Astrocyte of the hippocampus (primary cell): Measurements from ENCODE around the gene ZSWIM1.
A peak's percentile ranks its signal among the peaks of the same experiment; 100 is the strongest.
"Not testable (repeated sequence)": the region's sequence is repeated elsewhere in the genome, so short reads cannot be mapped to it uniquely, and the experiment has no call there.

ENCODE experiments used
- DNase-seq: peaks from one replicate; pipeline ENCODE4 v3.0.0; 2011; ENCODE audit warnings: low read depth, low spot score

ZSWIM1 gene

DNA sequence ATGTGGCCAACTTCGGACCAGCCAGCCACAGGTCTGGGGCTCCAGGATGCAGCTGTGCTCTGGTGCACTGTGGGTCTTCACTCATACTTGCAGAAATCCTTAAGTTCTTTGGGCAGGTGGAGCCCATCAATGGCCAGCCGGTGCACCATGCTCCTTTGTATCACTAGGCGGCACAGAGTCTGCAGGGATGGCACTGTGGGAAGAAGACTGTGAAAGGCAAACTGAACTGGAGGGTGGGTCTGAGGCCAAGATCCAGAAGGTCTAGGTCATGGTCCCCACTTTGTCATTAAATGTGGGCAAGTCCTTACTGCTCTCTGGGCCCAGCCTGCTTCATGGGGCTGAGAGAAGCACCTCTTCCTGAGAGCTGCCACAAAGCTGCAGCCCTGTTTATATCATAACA, 7.7 kb downstream of the ZSWIM1 start:
- no peak for DNase-seq

GRCh38 chr20:45890077-45890984, 9.3 kb downstream of the ZSWIM1 start:
- DNase-seq = peak; percentile 92

GRCh38 chr20:45890985-45891983, 10.3 kb downstream of the ZSWIM1 start, which contains the start of the genes CTSA and NEURL2:
Gene CTSA, plus strand, starts transcription at chr20:45891335. Its CDS starts 234 bp downstream, at chr20:45891569.
Gene NEURL2, minus strand, starts transcription at chr20:45891208. Its CDS starts 217 bp downstream, at chr20:45890991.
- DNase-seq = peak; percentile 95

DNA sequence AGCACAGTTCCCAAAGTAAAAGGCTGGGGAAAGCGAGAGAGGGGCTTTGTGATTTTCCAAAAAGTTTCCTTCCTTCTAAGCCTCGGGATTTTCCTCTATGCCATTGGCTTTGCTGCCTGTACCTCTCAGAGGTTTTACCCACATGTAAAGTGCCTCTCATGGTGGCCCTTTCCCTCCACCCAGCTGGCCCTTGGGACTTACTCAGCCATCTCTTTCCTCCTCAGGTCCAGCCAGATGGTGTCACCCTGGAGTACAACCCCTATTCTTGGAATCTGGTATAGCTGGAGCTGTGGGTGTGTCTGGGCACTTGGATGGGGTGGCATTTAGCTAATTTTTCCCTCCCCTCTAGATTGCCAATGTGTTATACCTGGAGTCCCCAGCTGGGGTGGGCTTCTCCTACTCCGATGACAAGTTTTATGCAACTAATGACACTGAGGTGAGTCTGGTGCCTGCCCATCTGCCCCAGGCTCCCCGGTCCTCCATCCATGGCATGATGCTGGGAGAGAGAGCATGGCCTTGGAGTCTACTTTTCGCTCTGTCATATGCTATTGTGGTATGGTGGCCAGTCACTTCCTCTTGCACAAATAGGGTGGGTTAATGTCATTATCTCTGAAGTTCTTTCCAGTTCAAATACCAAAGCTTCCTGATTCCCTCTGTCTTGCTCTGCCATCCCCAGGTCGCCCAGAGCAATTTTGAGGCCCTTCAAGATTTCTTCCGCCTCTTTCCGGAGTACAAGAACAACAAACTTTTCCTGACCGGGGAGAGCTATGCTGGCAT, 11.2 kb downstream of the ZSWIM1 start:
- peak; percentile 41 for DNase-seq

GRCh38 chr20:45892828-45893500, 11.9 kb downstream of the ZSWIM1 start:
- DNase-seq = no peak

GRCh38 chr20:45893831-45894230, 12.8 kb downstream of the ZSWIM1 start:
- no peak for DNase-seq

GRCh38 chr20:45894797-45895196, 13.8 kb downstream of the ZSWIM1 start:
- DNase-seq = no peak

DNA sequence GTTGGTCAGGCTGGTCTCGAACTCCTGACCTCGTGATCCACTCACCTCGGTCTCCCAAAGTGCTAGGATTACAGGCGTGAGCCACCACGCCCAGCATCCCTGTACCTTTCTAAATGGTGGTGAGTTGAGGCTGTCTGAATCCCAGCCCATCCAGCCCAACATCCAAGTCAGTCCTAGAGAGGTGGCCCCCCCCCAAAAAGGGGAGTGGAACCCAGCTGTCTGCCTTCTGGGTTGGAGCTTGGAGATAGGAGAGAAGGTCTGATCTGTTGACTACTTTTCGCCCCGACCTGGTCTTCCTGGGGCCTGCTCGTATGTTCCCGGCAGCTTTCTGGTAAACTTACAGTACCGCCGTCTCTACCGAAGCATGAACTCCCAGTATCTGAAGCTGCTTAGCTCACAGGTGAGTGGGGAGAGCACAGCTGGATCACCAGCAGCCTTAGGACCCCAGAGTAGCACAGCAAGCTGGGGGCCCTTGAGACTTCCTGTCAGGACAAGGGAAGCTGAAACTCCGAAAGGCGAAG, 15.7 kb downstream of the ZSWIM1 start:
- DNase-seq = no peak

DNA sequence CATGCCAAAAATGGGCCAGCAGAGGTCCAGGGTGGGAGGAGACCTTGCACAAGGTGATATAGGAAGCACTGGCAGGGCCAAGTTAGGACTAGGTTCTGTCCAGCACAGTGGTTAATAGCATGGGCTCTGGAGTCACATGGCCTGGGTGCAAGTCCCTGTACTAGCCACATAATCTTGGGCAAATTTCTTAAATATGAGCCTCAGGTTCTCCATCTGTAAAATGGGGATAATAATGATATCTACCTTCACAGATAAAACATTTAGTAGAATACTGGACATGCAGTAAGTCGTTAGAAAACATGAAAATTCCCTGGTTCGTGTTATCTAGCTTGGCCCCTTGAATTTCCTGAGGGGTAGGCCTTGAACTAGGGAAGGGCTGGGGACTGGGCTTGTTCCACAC, 16.3 kb downstream of the ZSWIM1 start:
- no peak for DNase-seq

DNA sequence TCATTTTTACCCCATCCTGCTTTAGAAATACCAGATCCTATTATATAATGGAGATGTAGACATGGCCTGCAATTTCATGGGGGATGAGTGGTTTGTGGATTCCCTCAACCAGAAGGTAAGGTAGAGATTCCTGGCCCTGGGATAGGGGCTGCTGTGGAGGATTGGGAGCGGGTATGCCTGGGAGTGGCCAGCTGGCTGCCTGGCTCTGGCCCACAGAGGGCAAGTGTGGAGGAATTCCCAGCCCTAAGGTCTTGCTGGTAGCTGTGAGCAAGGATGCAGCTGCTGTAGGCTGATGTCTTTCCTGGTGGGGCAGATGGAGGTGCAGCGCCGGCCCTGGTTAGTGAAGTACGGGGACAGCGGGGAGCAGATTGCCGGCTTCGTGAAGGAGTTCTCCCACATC, 16.7 kb downstream of the ZSWIM1 start:
- no peak for DNase-seq

DNA sequence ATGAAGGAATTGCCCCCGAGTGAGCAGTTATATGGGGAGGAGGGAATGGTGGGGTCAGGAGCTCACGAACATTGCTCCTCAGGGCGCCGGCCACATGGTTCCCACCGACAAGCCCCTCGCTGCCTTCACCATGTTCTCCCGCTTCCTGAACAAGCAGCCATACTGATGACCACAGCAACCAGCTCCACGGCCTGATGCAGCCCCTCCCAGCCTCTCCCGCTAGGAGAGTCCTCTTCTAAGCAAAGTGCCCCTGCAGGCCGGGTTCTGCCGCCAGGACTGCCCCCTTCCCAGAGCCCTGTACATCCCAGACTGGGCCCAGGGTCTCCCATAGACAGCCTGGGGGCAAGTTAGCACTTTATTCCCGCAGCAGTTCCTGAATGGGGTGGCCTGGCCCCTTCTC, 17.3 kb downstream of the ZSWIM1 start:
- no peak for DNase-seq

DNA sequence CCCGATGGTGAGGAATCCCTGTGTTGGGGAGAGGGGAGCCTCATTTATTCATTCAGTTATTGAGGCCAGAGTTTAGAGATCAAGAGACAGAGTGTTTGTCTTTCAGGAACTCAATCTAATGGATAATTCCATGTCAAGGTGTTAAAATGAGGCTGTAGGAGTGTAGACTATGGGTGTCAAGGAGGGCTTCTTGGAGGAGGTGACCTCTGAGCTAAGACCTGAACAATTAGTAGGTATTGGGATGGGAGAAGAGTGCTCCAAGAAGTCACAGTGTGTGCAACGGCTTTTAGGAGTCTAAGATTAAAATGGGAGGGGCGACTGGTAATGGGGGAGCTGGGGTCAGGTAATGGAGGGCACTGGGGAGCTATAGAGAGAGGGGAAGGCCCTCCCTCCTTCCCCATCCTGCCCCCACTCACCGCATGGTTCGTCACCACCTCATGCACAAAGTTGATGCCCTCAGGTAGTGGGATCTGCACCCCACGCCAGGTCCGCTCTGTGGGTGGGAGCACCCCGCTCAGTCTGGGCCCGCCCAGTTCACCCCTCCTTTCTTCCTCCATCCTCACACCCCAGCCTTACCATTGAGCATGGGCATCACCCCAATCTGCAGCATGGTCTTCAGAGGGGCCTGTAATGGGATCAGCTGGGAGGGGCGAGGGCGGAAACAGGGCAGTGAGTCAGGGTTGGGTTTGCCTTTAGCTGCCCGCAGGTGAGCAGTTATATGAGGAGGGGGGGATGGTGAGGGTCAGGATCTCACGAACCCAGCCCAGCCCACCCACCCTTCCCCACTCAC, 18.2 kb downstream of the ZSWIM1 start:
- DNase-seq = no peak

DNA sequence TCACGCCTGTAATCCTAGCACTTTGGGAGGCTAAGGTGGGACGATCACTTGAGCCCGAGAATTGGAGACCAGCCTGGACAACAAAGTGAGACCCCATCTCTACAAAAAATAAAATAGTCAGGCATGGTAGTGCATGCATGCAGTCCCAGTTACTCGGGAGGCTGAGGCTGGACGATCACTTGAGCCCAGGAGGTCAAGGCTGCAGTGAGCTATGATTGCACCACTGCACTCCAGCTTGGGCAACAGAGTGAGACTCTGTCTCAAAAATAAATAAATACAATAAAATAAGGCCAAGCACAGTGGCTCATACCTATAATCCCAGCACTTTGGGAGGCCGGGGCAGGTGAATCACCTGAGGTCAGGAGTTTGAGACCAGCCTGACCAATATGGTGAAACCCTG, 20.3 kb downstream of the ZSWIM1 start:
- not testable (repeated sequence) for DNase-seq

- no peak for DNase-seq
Observed at GRCh38 chr20:45902199-45902701, 21.2 kb downstream of the ZSWIM1 start.

DNA sequence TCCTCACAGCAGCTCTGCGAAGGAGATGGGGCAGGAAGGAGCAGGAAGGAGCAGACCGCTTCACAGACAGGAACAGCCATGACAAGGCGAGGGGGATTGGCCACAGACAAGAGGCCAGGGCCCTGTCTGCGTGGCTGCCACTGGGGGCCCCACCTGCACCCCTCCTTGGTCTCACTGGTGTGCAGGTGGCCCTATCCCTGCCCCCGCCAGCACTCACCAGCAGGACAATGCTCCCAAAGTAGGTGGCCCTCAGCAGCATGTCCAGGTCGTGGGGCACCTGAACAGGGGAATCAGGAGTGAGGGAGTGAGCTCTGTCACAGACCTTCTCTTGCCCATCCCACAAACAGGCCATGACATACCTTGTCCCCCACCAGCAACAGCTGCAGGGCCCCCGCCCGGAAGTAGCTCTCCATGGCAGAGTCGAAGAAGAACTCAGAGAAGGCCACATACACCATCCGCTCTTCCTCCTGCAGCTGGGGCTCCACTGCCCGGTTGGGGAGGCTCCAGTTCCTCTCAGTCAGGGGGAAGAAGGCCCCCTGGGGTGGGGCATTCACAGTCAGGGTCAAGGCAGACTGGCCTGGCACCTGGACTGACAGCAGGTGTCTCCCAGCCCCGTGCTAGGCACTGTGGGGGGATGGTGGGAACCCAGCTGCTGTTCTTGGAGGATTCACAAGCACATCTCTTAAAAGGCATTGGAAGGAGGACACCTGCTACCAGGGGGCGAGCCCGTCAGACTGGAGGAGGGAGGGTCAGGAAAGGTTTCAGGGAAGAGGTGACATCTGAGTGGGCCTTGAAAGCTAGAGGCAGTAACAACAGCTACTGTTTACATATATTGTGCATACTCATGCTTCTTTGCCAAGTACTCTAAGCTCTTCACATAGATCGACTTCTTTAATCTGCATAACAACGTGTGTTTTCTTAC, 23.8 kb downstream of the ZSWIM1 start:
- DNase-seq = no peak

DNA sequence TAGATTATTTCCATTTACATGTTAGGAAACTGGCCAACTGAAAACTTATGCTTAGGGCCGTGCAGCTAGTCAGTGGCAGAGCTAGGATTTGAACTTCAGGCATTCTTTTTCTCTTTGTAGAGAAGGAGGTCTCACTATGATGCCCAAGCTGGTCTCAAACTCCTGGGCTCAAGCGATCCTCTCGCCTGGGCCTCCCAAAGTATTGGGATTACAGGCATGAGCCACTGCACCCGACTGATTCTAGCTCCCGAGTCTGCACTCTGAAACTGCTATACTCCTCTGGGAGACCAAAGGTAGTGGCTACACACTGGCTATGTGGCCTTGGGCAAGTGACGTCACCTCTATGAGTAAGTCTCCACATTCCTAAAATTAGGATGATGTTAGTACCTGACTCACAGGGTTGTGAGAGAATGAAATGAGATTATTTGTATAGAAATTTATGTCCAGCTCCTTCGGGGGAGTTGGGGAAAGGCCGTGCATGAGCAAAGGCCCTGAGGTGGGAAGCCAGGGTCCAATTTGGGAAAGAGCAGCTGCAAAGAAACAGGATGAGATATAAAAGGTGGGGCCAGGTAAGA, 24.6 kb downstream of the ZSWIM1 start:
- DNase-seq = peak; percentile 76

GRCh38 chr20:45907219-45907948, 26.4 kb downstream of the ZSWIM1 start:
- DNase-seq = no peak
